22Rv1 (cell line): ENCODE data around the gene MX1.

Experiments used
- CTCF ChIP-seq: fragments of 450-650 bp; IDR thresholded peaks from 2 replicates; pipeline ENCODE4 v1.5.1; 2017; ENCODE audit warnings: mild to moderate bottlenecking
- ZFX ChIP-seq: fragments of 450-650 bp; IDR thresholded peaks from 2 replicates; pipeline ENCODE4 v1.6.1; 2017; ENCODE audit warnings: antibody characterized with exemption, borderline replicate concordance

- TF ChIP-seq CTCF (no peak), ZFX (no peak)
Measured at GRCh38 chr21:41426676-41427404, 801 bp downstream of the MX1 start.
